OCI-LY7 (cell line): ENCODE results near the gene SLC4A3. TPM values are rescaled to one million over a fixed set of nuclear protein-coding genes. Genes with fewer than 3 reads are reported as not detected.

Experiments
- BruUV-seq: library from RNA; stranded (reverse); fragments of 400-500 nt; replicated peaks from 2 replicates; lab custom pipeline; 2021; lab: Mats Ljungman, UMichigan
- CTCF ChIA-PET: fragments of 300-600 bp; sonication (Branson Sonifier 250); formaldehyde crosslinking; loops from one replicate; lab custom pipeline; 2022; ENCODE audit warnings: antibody characterized with exemption; ENCODE audit not compliant: unreplicated experiment; lab: Charles Lee
- POLR2A ChIA-PET: fragments of 300-600 bp; sonication (Branson Sonifier 250); formaldehyde crosslinking; loops from one replicate; lab custom pipeline; 2022; ENCODE audit warnings: antibody characterized with exemption; lab: Charles Lee
- DNase-seq: peaks from one replicate; pipeline ENCODE4 v3.0.0-alpha.2; 2015; ENCODE audit warnings: low spot score
- H2AFZ ChIP-seq: fragments of 200-600 bp; sonication (generic), shearing (Covaris generic); 2 replicates; pipeline ENCODE4 v1.6.1; 2014; ENCODE audit warnings: mild to moderate bottlenecking, antibody characterized with exemption, low read length, moderate library complexity
- H3K27ac ChIP-seq: fragments of 200-600 bp; sonication (generic); 2 replicates; pipeline ENCODE4 v1.5.1; 2014; ENCODE audit warnings: mixed run types, low read depth, mild to moderate bottlenecking, moderate library complexity, low read length, inconsistent platforms; ENCODE audit not compliant: poor library complexity, severe bottlenecking
- H3K36me3 ChIP-seq: fragments of 200-600 bp; sonication (generic); 2 replicates; pipeline ENCODE4 v1.6.1; 2014; ENCODE audit warnings: mild to moderate bottlenecking, antibody characterized with exemption, low read length, moderate library complexity, mixed read lengths; ENCODE audit not compliant: insufficient read depth
- H3K4me1 ChIP-seq: fragments of 200-600 bp; sonication (generic); 2 replicates; pipeline ENCODE4 v1.5.1; 2014; ENCODE audit warnings: mild to moderate bottlenecking, low read length; ENCODE audit not compliant: insufficient read depth, poor library complexity, severe bottlenecking
- H3K4me2 ChIP-seq: fragments of 200-600 bp; sonication (generic); 2 replicates; pipeline ENCODE4 v1.6.1; 2014; ENCODE audit warnings: mild to moderate bottlenecking, low read length
- H3K4me3 ChIP-seq: fragments of 200-600 bp; sonication (generic); 2 replicates; pipeline ENCODE4 v1.5.1; 2014; ENCODE audit warnings: mild to moderate bottlenecking, low read depth, low read length; ENCODE audit not compliant: poor library complexity, severe bottlenecking
- H3K79me2 ChIP-seq: fragments of 200-600 bp; sonication (generic); 2 replicates; pipeline ENCODE4 v1.6.1; 2016; ENCODE audit warnings: low read depth, mild to moderate bottlenecking, low read length, moderate library complexity, mixed read lengths; ENCODE audit not compliant: insufficient read depth
- H3K9me2 ChIP-seq: fragments of 200-600 bp; sonication (generic); 2 replicates; pipeline ENCODE4 v1.6.1; 2016; ENCODE audit warnings: mild to moderate bottlenecking, low read length, mixed read lengths; ENCODE audit not compliant: insufficient read depth
- H3K9me3 ChIP-seq: fragments of 200-600 bp; sonication (generic); 2 replicates; pipeline ENCODE4 v1.6.1; 2014; ENCODE audit warnings: mild to moderate bottlenecking, mixed run types, low read length, mixed read lengths
- H4K20me1 ChIP-seq: fragments of 200-600 bp; sonication (generic); 2 replicates; pipeline ENCODE4 v1.6.1; 2014; ENCODE audit warnings: mild to moderate bottlenecking, antibody characterized with exemption, low read length, moderate library complexity, mixed read lengths; ENCODE audit not compliant: insufficient read depth
- CTCF ChIP-seq: fragments of 200-600 bp; sonication (generic); conservative IDR thresholded peaks from 2 replicates; pipeline ENCODE4 v1.5.1; 2014; ENCODE audit warnings: mild to moderate bottlenecking, antibody characterized with exemption, low read length, moderate library complexity, mixed read lengths
- EZH2phosphoT487 ChIP-seq: fragments of 200-600 bp; sonication (generic); IDR thresholded peaks from 2 replicates; pipeline ENCODE4 v1.6.1; 2018; ENCODE audit warnings: low read depth, borderline replicate concordance, mild to moderate bottlenecking, mixed run types, antibody characterized with exemption, low read length, moderate library complexity, mixed read lengths
- intact Hi-C: fragments of 100-400 bp; cut with micrococcal nuclease; formaldehyde crosslinking; loops from one replicate; pipeline ENCODE4 v1.10.0; 2022; ENCODE audit not compliant: unreplicated experiment
- total RNA-seq, 2 experiments: library from RNA; depleted of rRNA in 1 of 2; stranded (reverse); fragments of >200 nt in 1 of 2; shearing (Covaris generic) in 1 of 2; gene quantifications; 2 replicates each; pipeline ENCODE4 v1.2.3, GENCODE V29; 2014 to 2022

SLC4A3 gene
- total RNA-seq, 2 experiments from 2014 or later = not detected

GRCh38 chr2:219664041-219664440, 36.6 kb downstream of the SLC4A3 start:
- no TSS peak for BruUV-seq
- H3K4me3 ChIP-seq = no peak overlapping the region
- no peak overlapping the region for H2AFZ ChIP-seq
- no peak for DNase-seq
- intact Hi-C loops = no loop called here
- no peaks in the 10 kb centered on the region for H3K36me3 ChIP-seq
- TF ChIP-seq CTCF = no peak
- TF ChIP-seq EZH2phosphoT487 = no peak
- ChIA-PET CTCF (no interaction called here), POLR2A (interaction anchor here (1.1 kb wide), 1 partner anchor 12 kb away, joined by 3 read pairs; no protein-coding TSS in a partner anchor)
- H3K79me2 ChIP-seq = no peaks in the 10 kb centered on the region
- no peak overlapping the region for H3K4me2 ChIP-seq
- H3K27ac ChIP-seq = no peak overlapping the region
- H4K20me1 ChIP-seq = no peaks in the 10 kb centered on the region
- H3K9me3 ChIP-seq = no peaks in the 10 kb centered on the region
- no peaks in the 10 kb centered on the region for H3K9me2 ChIP-seq
- H3K4me1 ChIP-seq = no peaks in the 10 kb centered on the region

- no peaks in the 10 kb centered on the region for H3K9me3 ChIP-seq
- no peak overlapping the region for H3K4me3 ChIP-seq
- TF ChIP-seq EZH2phosphoT487 (no peak), CTCF (no peak)
- no peaks in the 10 kb centered on the region for H3K4me1 ChIP-seq
- POLR2A ChIA-PET = interaction anchor here (0.8 to 1.1 kb wide), 2 partner anchors 13 to 22 kb away, joined by 3 to 5 read pairs; no protein-coding TSS in a partner anchor
- H3K79me2 ChIP-seq = no peaks in the 10 kb centered on the region
- H4K20me1 ChIP-seq = no peaks in the 10 kb centered on the region
- no peak for DNase-seq
- no peak overlapping the region for H2AFZ ChIP-seq
- H3K4me2 ChIP-seq = no peak overlapping the region
- CTCF ChIA-PET = no interaction called here
- intact Hi-C loops = no loop called here
- no TSS peak for BruUV-seq
- no peak overlapping the region for H3K27ac ChIP-seq
- no peaks in the 10 kb centered on the region for H3K9me2 ChIP-seq
- H3K36me3 ChIP-seq = no peaks in the 10 kb centered on the region
Observed at GRCh38 chr2:219664944-219665343, 37.5 kb downstream of the SLC4A3 start.

GRCh38 chr2:219665926-219666325, 38.5 kb downstream of the SLC4A3 start:
- POLR2A ChIA-PET = interaction anchor here (1.5 kb wide), 1 partner anchor 10 kb away, joined by 6 read pairs; no protein-coding TSS in a partner anchor
- Histone ChIP-seq H3K4me2 (no peak overlapping the region), H3K4me1 (no peaks in the 10 kb centered on the region), H2AFZ (no peak overlapping the region), H3K9me3 (no peaks in the 10 kb centered on the region), H3K79me2 (no peaks in the 10 kb centered on the region), H3K27ac (no peak overlapping the region), H3K4me3 (no peak overlapping the region), H3K36me3 (no peaks in the 10 kb centered on the region), H3K9me2 (no peaks in the 10 kb centered on the region), H4K20me1 (no peaks in the 10 kb centered on the region)
- DNase-seq = no peak
- TF ChIP-seq EZH2phosphoT487 (no peak), CTCF (no peak)
- no TSS peak for BruUV-seq
- intact Hi-C loops = no loop called here
- CTCF ChIA-PET = no interaction called here
